NCI-H1105 treated with DMSO at 0.1 percent for 48 hours (cell line): ENCODE results near the gene IGLL5.
"Not testable (repeated sequence)": the region's sequence is repeated elsewhere in the genome, so short reads cannot be mapped to it uniquely, and the experiment has no call there.

Experiments used
- DNase-seq: peaks from one replicate; lab custom pipeline; 2025; lab: John Stamatoyannopoulos, UW

The IGLL5 gene

DNA sequence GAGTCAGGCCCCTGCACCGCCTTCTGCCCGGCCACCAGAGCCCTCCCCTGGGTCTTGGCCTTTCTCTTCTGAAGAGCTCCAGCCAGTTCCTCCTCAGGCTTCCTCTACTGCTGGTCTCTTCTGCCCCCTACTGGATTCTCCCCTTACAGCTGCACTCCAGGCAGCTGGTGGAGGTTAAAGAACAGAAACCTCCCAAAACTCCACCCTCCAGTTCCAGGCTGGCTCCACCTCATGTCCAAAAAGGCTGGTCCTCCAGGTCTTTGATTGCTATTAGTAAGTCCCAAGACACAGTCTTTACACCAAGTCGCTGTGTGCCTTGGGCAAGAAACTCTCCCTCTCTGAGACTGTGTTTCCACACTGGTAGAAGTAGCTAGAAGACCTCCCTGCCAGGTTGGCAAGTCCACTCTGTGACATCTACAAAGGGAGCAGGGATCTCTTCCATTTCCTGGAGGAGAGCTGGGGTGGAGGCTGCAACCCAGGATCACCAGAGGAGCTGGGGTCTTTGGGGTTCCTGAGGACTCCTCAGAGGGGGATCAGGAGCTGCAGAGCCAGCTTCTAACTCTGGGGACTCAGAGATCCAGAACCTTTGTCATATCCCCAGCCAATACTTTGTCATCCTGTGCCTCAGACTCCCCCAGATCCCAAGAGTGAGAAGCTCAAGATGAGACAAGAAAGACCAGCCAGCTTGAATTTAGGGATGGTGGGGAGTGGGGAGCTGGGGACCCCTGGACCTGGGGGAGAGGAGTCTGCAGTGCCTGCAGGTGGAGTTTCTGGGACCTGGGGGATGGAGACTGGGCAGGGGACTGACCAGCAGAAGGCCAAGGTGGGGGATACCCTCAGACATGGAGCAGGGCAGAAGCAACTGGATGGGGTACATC, 3.4 kb upstream of the IGLL5 start:
- DNase-seq = peak; percentile 18

DNA sequence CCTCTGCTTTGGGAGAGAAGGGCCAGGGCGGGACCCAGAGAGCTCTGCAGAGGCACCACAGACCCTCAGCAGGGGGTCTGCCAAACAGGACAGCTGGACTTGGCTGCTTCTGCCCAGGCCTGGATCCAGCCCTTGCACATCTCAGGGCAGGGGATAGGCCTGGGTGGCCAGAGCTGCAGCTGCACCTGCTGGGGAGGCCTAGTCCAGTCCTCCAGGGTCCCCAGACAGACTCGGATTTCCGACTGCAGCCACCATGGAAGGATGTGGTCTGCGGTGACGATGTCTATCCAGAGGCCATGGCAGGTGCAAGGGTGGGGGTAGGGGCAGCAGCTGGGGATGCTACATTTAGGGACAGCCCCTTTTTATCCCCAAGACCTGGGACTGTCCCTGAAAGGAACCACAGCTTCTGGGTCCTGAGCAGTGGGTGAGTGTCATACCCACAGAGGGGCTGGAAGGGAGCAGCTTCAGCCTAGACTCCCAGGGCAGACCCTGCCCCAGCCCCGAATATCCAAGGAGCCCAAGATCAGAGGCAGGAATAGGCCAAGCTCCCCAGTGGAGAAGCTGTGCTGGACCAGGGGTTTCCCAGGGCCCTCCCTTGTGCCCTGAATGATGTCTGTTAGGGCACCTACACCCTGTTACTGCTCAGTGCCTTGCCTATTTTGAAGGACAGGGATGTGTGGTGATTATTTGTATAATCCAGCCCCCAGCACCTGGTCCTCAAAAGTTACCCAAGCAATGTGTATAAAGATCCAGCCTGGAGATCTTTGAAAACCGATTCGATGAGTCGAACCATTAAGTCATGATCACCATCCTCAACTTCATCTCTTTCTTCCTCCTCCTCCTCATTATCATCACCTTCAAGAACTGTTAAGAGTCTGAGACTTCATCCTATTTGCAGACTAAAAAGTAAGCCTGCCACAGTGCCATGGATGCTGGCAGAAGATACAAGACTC, 2.5 kb upstream of the IGLL5 start:
- DNase-seq = no peak

GRCh38 chr22:22886546-22886945, 1.1 kb upstream of the IGLL5 start:
- no peak for DNase-seq

- DNase-seq = no peak
Observed at GRCh38 chr22:22888571-22889353, 1.1 kb downstream of the IGLL5 start.

DNA sequence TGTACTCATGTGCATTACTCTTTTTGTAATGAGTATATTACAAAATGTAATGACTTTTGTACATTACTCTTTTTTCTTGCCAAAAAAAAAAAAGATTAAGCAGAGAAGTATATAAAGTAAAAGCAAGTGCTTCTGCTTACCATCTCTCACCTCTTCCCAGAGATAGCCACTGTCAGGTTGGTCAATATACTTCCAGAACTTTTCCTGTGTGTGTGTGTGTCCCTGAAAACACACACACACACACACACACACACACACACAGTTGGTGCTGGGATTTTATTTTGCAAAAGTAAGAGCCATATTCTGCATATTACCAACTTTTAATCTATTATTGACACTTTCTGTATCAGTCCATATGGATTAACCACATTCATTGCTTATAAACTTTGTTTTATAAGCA, 2.5 kb downstream of the IGLL5 start:
- no peak for DNase-seq

- no peak for DNase-seq
Observed at GRCh38 chr22:22891139-22891621, 3.6 kb downstream of the IGLL5 start.

DNA sequence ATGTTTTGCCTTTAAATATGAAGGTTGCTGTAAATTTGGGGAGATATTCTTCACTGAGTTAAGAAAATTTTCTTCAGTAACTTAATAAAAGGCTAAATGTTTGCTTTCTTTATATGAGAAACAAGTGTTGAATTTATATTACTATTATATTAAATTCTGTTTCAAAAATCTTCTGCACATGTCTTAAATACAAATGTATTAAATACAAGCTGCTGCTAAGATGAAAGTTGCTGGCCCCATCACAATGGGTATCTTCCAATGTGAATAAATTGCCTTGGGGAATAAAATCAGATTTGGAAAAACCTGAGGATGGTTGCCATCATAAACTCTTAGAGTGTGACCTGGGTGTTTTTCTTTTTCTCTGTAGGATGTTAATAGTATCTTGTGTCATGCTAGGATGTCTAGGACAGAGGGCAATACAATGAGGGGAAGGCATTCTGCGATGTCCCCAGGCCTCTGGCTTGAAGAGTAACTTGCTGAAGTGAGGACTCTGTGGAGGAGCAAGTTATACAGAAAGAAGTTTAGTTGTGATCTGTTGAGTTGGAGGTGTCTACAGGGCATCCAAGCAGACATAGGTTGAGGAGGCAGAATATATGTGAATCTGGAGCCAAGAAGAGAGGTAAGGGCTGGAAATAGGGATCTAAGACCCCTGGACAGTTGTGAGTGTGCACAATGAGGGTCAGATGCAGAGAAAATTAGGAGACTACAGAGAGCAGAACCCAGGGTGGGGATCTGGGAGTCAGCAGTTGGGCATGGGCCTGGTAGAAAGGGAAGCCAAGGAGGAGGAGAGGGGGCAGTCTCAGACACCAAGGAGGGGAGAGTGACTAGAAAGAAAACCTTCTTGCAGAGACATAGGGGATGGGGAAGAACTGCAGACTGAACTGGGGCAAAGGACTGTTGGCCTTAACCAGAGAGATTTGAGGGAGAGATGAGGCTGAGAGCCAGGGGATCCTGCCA, 4.8 kb downstream of the IGLL5 start:
- DNase-seq = no peak

GRCh38 chr22:22893077-22893805, 5.6 kb downstream of the IGLL5 start:
- no peak for DNase-seq

DNA sequence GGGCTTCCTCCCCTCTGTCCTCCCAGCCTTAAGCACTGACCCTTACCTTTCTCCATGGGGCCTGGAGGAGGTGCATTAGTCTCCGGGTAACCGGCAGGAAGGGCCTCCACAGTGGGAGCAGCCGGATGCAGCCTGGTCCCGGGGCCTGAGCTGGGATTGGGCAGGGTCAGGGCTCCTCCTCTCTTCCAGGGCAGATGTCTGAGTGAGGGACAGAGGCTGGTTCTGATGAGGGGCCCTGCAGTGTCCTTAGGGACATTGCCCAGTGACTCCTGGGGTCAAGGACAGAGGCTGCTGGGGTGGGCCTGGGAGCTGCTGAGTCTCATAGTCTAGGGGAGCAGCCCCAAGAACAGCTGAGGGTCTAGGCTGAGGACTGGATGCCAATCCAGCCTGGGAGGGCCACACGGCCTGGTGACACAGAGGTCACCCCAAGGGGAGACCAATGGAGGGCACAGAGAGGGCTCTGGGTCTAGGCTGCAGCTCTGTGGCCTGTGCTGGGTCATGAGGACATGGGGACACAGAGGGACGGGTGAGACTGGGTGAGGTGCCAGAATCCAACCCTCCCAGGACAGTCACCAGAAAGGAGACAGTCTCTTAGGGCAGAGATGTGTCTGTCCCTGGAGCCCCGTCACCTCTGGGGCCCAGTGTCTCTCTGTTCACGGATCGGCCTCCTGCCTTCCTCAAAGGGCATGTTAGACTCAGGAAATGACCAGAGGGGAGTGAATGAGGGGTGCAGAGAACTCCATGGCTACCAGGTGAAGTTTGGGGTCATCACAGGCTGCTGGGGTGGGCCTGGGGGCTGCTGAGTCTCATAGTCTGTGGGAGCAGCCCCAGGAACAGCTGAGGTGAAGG, 6.5 kb downstream of the IGLL5 start:
- no peak for DNase-seq

GRCh38 chr22:22894740-22895731, 7.4 kb downstream of the IGLL5 start:
- DNase-seq = no peak

DNA sequence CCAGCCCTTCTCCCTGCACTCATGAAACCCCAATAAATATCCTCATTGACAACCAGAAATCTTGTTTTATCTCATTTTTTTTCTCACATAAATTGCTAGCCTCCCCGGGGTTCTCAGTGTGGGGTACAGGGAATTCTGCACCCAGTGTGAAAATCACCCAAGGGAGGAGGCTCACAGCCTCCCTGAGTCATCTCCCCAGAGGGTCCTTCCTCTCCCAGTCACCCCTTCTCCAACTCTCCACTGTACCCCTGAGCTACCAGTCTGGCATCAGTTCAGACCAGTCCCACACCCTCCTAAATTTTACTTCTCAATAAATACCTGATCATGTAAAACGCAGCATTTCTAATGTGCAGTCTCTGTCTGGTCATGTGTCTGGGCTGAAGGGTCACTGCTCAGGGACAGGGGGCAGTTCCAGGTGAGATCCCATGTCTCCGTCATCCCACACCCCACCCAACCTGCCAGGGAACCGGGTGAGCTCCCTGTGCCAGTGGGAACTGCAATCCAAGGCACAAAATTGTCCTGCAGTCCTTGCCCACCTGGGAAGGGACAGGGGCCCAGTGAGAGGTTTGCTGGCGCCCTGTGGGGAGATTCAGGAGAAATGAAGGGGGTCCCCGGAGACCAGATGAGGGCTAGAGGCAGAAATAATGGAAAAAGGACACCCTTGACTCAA, 8.3 kb downstream of the IGLL5 start:
- no peak for DNase-seq

DNA sequence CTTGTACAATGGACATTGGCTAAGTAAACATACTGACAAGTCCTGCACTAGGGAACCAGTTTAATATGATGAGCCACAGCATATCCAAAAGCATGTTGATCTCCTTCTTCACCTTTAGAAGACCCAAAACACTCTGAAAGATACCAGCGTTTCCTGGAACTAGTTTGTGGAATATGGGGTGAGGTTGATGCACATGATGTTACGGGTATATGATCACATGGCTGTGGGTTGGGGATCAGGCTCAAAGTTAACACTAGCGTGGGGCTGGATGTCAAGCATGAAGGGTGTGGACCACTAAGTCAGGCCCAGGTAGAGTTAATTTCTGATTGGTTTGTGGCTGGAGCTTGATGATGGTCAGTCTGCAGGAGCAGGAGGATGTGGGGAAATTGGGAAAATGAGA, 9.0 kb downstream of the IGLL5 start:
- no peak for DNase-seq

DNA sequence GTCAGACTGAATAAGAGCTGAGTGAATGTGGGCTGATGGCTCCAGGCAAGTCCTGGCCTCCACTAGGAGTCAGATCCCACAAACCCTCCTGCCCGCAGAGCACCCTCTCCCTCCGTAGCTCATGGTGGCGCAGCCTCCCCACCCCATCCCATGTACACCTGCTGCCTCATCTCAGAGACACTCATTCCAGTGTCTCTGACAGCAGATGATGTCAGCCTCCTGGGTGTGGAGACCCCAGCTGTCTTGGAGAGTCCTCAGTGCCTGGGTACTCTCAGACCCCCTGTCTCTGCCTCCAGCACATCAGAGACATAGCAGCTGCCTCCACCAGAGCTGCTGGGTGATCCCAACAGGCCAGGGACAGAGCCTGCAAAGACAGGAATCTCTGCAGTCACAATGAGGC, 9.5 kb downstream of the IGLL5 start:
- DNase-seq = no peak

GRCh38 chr22:22897947-22898346, 10.3 kb downstream of the IGLL5 start:
- DNase-seq = no peak

DNA sequence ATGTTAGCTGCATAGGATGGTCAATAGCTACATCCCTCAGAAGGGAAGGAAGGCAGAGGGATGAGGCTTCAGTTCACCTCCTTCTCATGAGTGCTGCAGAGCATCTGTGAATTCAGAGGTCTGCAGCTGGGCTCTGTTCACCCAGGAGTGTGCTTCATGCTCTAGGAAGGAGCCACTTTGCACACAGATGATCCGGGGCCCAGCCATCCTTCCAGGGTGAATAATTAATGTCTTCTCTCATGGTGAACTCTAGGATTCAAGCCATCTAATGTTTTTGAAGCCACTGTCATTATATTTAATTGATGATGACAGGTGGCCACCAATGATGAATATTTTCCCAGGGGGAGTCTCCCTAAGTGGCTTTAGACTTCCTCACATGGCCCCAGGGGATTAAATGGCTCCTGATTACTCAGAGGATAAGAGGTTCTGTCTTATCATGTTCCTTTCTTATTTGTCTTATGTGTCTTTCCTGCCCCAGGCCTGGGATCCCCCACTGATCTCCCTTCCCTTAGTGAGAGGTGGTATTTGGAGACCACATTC, 10.9 kb downstream of the IGLL5 start:
- not testable (repeated sequence) for DNase-seq

GRCh38 chr22:22899342-22900080, 11.9 kb downstream of the IGLL5 start:
- not testable (repeated sequence) for DNase-seq
